Measurements from ENCODE around the gene ADAM19.

DNA sequence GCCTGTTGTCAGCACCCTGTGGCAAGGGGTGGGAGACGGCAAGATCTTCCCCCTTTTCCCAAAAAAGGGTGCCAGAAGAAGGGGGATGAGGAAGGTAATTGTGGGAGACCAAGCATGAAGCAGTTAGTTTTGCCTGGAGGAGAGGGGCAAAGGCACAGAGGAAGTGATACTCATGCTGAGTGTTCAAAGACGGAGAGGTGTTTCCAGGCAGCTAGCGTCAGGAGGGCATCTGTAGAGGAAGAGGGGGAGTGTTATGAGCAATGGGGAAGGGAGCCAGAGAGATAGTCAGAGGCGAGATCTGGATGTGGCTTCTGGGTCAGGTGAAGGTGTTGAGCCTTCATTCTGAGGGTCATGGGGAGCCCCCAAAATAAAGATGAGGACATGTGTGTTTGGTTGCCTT, 26.9 kb upstream of the ADAM19 start:
- TF ChIP-seq, protein P1, sequence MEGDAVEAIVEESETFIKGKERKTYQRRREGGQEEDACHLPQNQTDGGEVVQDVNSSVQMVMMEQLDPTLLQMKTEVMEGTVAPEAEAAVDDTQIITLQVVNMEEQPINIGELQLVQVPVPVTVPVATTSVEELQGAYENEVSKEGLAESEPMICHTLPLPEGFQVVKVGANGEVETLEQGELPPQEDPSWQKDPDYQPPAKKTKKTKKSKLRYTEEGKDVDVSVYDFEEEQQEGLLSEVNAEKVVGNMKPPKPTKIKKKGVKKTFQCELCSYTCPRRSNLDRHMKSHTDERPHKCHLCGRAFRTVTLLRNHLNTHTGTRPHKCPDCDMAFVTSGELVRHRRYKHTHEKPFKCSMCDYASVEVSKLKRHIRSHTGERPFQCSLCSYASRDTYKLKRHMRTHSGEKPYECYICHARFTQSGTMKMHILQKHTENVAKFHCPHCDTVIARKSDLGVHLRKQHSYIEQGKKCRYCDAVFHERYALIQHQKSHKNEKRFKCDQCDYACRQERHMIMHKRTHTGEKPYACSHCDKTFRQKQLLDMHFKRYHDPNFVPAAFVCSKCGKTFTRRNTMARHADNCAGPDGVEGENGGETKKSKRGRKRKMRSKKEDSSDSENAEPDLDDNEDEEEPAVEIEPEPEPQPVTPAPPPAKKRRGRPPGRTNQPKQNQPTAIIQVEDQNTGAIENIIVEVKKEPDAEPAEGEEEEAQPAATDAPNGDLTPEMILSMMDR (IDR thresholded peaks at IDR 0.05; ENCODE audit: poor library complexity, severe bottlenecking), result no peak
- TF ChIP-seq, protein P2, sequence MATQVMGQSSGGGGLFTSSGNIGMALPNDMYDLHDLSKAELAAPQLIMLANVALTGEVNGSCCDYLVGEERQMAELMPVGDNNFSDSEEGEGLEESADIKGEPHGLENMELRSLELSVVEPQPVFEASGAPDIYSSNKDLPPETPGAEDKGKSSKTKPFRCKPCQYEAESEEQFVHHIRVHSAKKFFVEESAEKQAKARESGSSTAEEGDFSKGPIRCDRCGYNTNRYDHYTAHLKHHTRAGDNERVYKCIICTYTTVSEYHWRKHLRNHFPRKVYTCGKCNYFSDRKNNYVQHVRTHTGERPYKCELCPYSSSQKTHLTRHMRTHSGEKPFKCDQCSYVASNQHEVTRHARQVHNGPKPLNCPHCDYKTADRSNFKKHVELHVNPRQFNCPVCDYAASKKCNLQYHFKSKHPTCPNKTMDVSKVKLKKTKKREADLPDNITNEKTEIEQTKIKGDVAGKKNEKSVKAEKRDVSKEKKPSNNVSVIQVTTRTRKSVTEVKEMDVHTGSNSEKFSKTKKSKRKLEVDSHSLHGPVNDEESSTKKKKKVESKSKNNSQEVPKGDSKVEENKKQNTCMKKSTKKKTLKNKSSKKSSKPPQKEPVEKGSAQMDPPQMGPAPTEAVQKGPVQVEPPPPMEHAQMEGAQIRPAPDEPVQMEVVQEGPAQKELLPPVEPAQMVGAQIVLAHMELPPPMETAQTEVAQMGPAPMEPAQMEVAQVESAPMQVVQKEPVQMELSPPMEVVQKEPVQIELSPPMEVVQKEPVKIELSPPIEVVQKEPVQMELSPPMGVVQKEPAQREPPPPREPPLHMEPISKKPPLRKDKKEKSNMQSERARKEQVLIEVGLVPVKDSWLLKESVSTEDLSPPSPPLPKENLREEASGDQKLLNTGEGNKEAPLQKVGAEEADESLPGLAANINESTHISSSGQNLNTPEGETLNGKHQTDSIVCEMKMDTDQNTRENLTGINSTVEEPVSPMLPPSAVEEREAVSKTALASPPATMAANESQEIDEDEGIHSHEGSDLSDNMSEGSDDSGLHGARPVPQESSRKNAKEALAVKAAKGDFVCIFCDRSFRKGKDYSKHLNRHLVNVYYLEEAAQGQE (IDR thresholded peaks at IDR 0.05; ENCODE audit: borderline replicate concordance), result no peak
- TF ChIP-seq TAF1 (IDR thresholded peaks at IDR 0.05; ENCODE audit: low read depth) (no peak), EZH2 (IDR thresholded peaks at IDR 0.05; ENCODE audit: borderline replicate concordance, insufficient read depth, low read length, poor library complexity, severe bottlenecking) (no peak), RAD21 (conservative IDR thresholded peaks at IDR 0.05) (no peak), EP300 (conservative IDR thresholded peaks at IDR 0.05; ENCODE audit: poor library complexity, severe bottlenecking) (no peak)
